ENCODE data around the gene PLXNB3.
"Not testable (repeated sequence)": the region's sequence is repeated elsewhere in the genome, so short reads cannot be mapped to it uniquely, and the experiment has no call there.

PLXNB3 gene

DNA sequence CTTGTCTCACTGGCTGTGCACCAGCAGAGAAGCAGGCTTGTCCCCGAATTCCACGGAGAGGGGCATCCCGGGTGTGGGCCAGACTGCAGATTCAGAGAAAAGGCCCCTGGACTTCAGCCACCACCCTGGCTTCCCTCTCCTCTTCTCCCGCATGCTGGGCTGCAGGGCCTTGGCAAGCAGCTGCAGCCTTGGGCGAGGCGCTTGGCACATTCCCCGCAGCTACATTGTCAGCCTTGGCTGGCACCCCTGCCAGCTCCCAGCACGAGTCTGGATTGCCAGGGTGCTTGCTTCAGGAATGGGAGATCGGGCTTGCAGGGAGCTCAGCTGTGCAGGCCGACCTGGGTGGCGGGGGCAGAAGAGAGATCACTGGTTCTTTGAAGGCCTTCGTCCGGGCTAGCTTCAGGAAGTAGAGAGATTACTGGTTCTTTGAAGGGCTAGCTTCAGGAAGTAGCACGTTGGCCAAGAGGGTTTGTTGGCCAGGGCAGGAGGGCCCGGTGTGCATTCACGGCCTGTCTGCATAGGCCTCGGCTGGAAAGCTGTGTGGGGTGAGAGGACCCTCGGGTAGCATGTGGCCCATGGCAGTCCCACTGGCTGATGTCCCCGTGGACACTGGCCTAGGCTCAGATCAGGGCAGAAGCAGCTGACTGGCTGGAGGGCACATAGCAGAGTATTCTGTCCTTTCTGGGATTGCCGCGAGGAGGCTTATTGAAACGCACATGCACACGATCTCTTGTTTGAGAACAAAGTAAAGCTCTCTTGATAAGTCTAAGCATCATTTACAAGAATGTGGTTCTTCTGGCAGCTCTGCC is 36.7 kb upstream of the PLXNB3 start:
- peak overlapping the region; percentile 29 for H3K4me3 ChIP-seq (replicated peaks; ENCODE audit: low read depth, low read length)
- TF ChIP-seq, protein P1, sequence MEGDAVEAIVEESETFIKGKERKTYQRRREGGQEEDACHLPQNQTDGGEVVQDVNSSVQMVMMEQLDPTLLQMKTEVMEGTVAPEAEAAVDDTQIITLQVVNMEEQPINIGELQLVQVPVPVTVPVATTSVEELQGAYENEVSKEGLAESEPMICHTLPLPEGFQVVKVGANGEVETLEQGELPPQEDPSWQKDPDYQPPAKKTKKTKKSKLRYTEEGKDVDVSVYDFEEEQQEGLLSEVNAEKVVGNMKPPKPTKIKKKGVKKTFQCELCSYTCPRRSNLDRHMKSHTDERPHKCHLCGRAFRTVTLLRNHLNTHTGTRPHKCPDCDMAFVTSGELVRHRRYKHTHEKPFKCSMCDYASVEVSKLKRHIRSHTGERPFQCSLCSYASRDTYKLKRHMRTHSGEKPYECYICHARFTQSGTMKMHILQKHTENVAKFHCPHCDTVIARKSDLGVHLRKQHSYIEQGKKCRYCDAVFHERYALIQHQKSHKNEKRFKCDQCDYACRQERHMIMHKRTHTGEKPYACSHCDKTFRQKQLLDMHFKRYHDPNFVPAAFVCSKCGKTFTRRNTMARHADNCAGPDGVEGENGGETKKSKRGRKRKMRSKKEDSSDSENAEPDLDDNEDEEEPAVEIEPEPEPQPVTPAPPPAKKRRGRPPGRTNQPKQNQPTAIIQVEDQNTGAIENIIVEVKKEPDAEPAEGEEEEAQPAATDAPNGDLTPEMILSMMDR (IDR thresholded peaks at IDR 0.05; ENCODE audit: low read length, missing control alignments), result no peak
- DNase-seq (ENCODE audit: low read depth), result no peak

GRCh38 chrX:153728095-153728494 is 36.0 kb upstream of the PLXNB3 start:
- TF ChIP-seq, protein P1 (IDR thresholded peaks at IDR 0.05; ENCODE audit: low read length, missing control alignments), result no peak
- DNase-seq (ENCODE audit: low read depth), result no peak
- H3K4me3 ChIP-seq (replicated peaks; ENCODE audit: low read depth, low read length), result no peak overlapping the region

DNA sequence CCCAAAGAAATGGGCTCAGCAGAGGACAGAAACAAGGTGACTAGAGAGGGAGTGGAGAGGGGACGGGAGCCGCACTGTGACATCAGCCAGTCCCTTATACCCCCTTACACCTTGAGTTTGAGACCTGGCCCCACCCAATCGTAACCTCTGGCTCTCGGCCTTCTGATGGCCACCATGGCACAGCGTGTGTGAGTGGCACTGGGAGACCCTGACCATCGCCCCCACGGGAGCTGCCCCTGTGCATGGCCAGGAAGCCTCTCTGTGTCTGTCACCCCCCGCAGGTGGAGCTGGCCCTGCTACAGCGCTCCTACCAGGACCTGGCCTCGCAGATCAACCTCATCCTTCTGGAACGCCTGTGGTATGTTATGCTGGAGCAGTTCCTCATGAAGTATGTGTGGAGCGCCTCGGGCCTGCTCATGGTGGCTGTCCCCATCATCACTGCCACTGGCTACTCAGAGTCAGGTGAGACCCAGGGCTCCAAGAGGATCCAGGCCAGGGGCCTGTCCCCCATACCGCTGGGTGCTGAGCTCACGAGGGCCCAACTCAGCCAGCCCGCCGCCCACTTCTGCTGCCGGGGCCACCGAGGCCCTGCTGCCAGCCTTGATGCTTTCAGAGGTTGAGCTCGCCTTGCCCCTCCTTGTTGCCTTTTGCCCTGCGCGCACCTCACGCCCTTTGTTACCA is 35.0 kb upstream of the PLXNB3 start:
- H3K4me3 ChIP-seq (replicated peaks; ENCODE audit: low read depth, low read length), result no peak overlapping the region
- DNase-seq (ENCODE audit: low read depth), result no peak
- TF ChIP-seq, protein P1 (IDR thresholded peaks at IDR 0.05; ENCODE audit: low read length, missing control alignments), result no peak

DNA sequence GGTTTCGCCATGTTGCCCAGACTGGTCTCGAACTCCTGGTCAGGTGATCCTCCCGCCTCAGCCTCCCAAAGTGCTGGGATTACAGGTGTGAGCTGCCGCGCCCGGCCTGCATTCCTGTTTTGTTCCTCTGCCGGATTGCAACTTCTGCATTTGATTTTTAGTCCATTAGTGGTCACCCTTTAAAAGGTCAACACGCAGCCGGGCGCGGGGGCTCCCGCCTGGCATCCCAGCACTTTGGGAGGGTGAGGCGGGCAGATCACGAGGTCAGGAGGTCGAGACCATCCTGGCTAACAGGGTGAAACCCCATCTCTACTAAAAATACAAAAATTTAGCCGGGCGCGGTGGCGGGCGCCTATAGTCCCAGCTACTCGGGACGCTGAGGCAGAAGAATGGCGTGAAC is 33.9 kb upstream of the PLXNB3 start:
- DNase-seq (ENCODE audit: low read depth); H3K4me3 ChIP-seq (replicated peaks; ENCODE audit: low read depth, low read length): not testable (repeated sequence)

DNA sequence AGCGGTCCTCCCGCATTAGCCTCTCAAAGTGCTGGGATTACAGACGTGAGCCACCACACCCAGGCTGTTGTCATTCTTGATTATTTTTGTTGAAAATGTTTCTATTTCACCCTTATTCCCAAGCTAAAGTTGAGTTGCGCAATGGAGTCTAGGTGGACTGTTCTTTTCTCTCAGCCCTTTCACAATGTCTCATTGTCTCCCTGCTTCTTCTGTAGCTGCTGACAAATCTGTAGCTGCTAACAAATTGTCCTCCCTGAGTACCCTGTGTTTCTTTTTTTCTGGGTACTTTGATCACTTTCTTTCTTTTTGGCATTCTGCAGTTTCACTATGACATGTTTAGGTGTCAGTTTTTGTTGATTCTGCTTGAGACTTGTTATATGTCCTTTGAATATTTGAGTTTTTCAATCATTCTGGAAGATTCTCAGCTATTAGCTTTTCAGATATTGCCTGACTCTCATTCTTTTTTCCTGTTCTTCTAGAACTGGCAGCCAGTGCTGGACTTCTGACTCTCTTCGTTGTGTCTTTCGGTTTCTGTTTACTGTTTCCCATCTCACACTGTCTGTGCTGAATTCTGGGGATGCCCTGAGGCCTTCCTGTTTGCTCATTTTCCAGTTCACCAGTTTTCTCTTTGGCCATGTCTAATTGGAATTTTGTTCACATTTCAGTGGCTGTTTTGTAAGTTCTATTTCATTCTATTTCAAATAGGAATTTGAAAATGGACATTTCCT is 32.8 kb upstream of the PLXNB3 start:
- no peak overlapping the region for H3K4me3 ChIP-seq (replicated peaks; ENCODE audit: low read depth, low read length)
- TF ChIP-seq, protein P1 (IDR thresholded peaks at IDR 0.05; ENCODE audit: low read length, missing control alignments), result no peak
- peak; percentile 76 for DNase-seq (ENCODE audit: low read depth)

GRCh38 chrX:153731845-153732215 is 32.2 kb upstream of the PLXNB3 start:
- TF ChIP-seq, protein P1 (IDR thresholded peaks at IDR 0.05; ENCODE audit: low read length, missing control alignments), result no peak
- DNase-seq (ENCODE audit: low read depth), result no peak
- H3K4me3 ChIP-seq (replicated peaks; ENCODE audit: low read depth, low read length), result no peak overlapping the region

- no peak for DNase-seq (ENCODE audit: low read depth)
- TF ChIP-seq, protein P1 (IDR thresholded peaks at IDR 0.05; ENCODE audit: low read length, missing control alignments), result no peak
- H3K4me3 ChIP-seq (replicated peaks; ENCODE audit: low read depth, low read length), result no peak overlapping the region
Measured at GRCh38 chrX:153732401-153732800, 31.6 kb upstream of the PLXNB3 start.
